GM21360 (cell line): Measurements from ENCODE around the gene RNU1-1.
"Not testable (repeated sequence)": the region's sequence is repeated elsewhere in the genome, so short reads cannot be mapped to it uniquely, and the experiment has no call there.

ENCODE experiments used
- ATAC-seq: cut with Tn5 transposase; IDR thresholded peaks from one replicate; pipeline ENCODE4 v1.9.1; 2021; ENCODE audit warnings: mild to moderate bottlenecking, moderate library complexity; ENCODE audit not compliant: unreplicated experiment

Gene RNU1-1

GRCh38 chr1:16514107-16515055 lies at the start of gene RNU1-1:
TSS of gene RNU1-1 (minus strand) at chr1:16514285.
- not testable (repeated sequence) for ATAC-seq

- not testable (repeated sequence) for ATAC-seq
Observed at GRCh38 chr1:16561035-16561434, 47.0 kb upstream of the RNU1-1 start.

- not testable (repeated sequence) for ATAC-seq
Observed at GRCh38 chr1:16560498-16560897, 46.4 kb upstream of the RNU1-1 start.

GRCh38 chr1:16559688-16560087 lies 45.6 kb upstream of the RNU1-1 start:
- ATAC-seq, result not testable (repeated sequence)

- not testable (repeated sequence) for ATAC-seq
Observed at GRCh38 chr1:16557034-16557433, 42.9 kb upstream of the RNU1-1 start.

- ATAC-seq, result not testable (repeated sequence)
Observed at GRCh38 chr1:16553244-16553643, 39.2 kb upstream of the RNU1-1 start.

- ATAC-seq, result not testable (repeated sequence)
Observed at GRCh38 chr1:16550212-16550918, 36.3 kb upstream of the RNU1-1 start.

GRCh38 chr1:16549545-16549944 lies 35.5 kb upstream of the RNU1-1 start:
- not testable (repeated sequence) for ATAC-seq

- not testable (repeated sequence) for ATAC-seq
Observed at GRCh38 chr1:16547502-16548241, 33.6 kb upstream of the RNU1-1 start.

- not testable (repeated sequence) for ATAC-seq
Observed at GRCh38 chr1:16545682-16546095, 31.6 kb upstream of the RNU1-1 start.

GRCh38 chr1:16540421-16540893 lies 26.4 kb upstream of the RNU1-1 start:
- ATAC-seq, result not testable (repeated sequence)

- ATAC-seq, result not testable (repeated sequence)
Observed at GRCh38 chr1:16537528-16537927, 23.4 kb upstream of the RNU1-1 start.

- not testable (repeated sequence) for ATAC-seq
Observed at GRCh38 chr1:16536796-16537195, 22.7 kb upstream of the RNU1-1 start.

GRCh38 chr1:16535898-16536297 lies 21.8 kb upstream of the RNU1-1 start:
- not testable (repeated sequence) for ATAC-seq

GRCh38 chr1:16535487-16535886 lies 21.4 kb upstream of the RNU1-1 start:
- not testable (repeated sequence) for ATAC-seq

GRCh38 chr1:16534829-16535456 lies 20.9 kb upstream of the RNU1-1 start:
- ATAC-seq, result not testable (repeated sequence)

GRCh38 chr1:16534239-16534828 lies 20.2 kb upstream of the RNU1-1 start:
- ATAC-seq, result not testable (repeated sequence)

- ATAC-seq, result not testable (repeated sequence)
Observed at GRCh38 chr1:16532235-16532991, 18.3 kb upstream of the RNU1-1 start.

- not testable (repeated sequence) for ATAC-seq
Observed at GRCh38 chr1:16528338-16528737, 14.3 kb upstream of the RNU1-1 start.
